COLO668 (cell line): ENCODE results near the gene KIAA0319L.

Experiments
- DNase-seq: peaks from one replicate; lab custom pipeline; 2025; ENCODE audit not compliant: unreplicated experiment; lab: John Stamatoyannopoulos, UW

Gene KIAA0319L

GRCh38 chr1:35564037-35564883 is 7.1 kb upstream of the KIAA0319L start:
- DNase-seq, result peak; percentile 94

GRCh38 chr1:35563166-35563565 is 6.0 kb upstream of the KIAA0319L start:
- DNase-seq, result no peak

GRCh38 chr1:35561972-35562680 is 4.9 kb upstream of the KIAA0319L start:
- no peak for DNase-seq

GRCh38 chr1:35561297-35561971 is 4.2 kb upstream of the KIAA0319L start:
- DNase-seq, result no peak

GRCh38 chr1:35560256-35561225 is 3.3 kb upstream of the KIAA0319L start:
- DNase-seq, result no peak

- no peak for DNase-seq
Observed at GRCh38 chr1:35559317-35559944, 2.2 kb upstream of the KIAA0319L start.

- DNase-seq, result peak; percentile 45
Observed at GRCh38 chr1:35558374-35559316, 1.4 kb upstream of the KIAA0319L start.

- DNase-seq, result peak; percentile 99
Observed at GRCh38 chr1:35557611-35558373, 589 bp upstream of the KIAA0319L start, which contains the start of gene NCDN. Gene NCDN, plus strand, starts transcription at chr1:35557799. Its CDS starts 392 bp downstream, at chr1:35558191.

GRCh38 chr1:35556484-35557117 is 602 bp downstream of the KIAA0319L start:
- DNase-seq, result peak; percentile 49

- DNase-seq, result peak; percentile 76
Observed at GRCh38 chr1:35555601-35556477, 1.4 kb downstream of the KIAA0319L start.

- no peak for DNase-seq
Observed at GRCh38 chr1:35555212-35555584, 2.0 kb downstream of the KIAA0319L start.

GRCh38 chr1:35554266-35555211 is 2.7 kb downstream of the KIAA0319L start:
- no peak for DNase-seq

- no peak for DNase-seq
Observed at GRCh38 chr1:35553851-35554250, 3.4 kb downstream of the KIAA0319L start.

GRCh38 chr1:35546614-35547013 is 10.6 kb downstream of the KIAA0319L start:
- no peak for DNase-seq

GRCh38 chr1:35544976-35545375 is 12.2 kb downstream of the KIAA0319L start:
- DNase-seq, result peak; percentile 76

GRCh38 chr1:35539824-35540261 is 17.4 kb downstream of the KIAA0319L start:
- DNase-seq, result no peak
